Right kidney (tissue), 9 donors: Measurements from ENCODE around the gene ZIC1.
A peak's percentile ranks its signal among the peaks of the same experiment; 100 is the strongest.

Experiments
- DNase-seq: peaks from one replicate; pipeline ENCODE4 v3.0.0-alpha.2; 2016
- long read RNA-seq, 8 donors: transcript quantifications; one replicate each; lab custom pipeline, GENCODE V29; 2026

Gene ZIC1
- long read RNA-seq, donor 1 = 0 reads
- long read RNA-seq, donor 2 = 0 reads
- long read RNA-seq, donor 3 = 0 reads
- long read RNA-seq, donor 4 = 0 reads
- long read RNA-seq, donor 5 = 0 reads
- long read RNA-seq, donor 6 = 0 reads
- long read RNA-seq, donor 7 = 0 reads
- long read RNA-seq, donor 8 = 0 reads

- DNase-seq = peak; percentile 65
These were observed at the start of gene ZIC1 for GRCh38 chr3:147409143-147410115. Gene ZIC1 (plus strand): TSS chr3:147409365. CDS start chr3:147410113, 748 bp downstream.

DNA sequence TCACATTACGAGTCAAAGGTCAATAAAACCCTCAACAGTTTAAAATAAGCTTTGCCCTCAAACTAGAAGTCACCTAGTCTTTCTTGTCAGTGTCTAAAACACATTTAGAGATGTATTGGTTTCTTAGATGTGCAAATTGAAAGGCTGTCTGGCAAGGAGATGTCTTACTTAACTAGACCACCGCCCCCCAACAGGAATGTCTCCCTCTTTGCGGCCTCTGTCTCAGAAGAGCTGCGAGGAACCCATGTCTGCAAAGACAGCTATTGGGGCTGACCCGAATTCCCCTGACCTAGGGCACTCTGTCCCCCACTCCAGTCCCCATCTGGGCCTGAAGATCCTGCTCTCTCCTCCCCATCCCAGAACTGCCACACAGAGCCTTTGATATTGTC, 49.1 kb upstream of the ZIC1 start:
- no peak for DNase-seq

GRCh38 chr3:147360646-147361453, 48.3 kb upstream of the ZIC1 start:
- no peak for DNase-seq

- DNase-seq = no peak
These were observed 47.4 kb upstream of the ZIC1 start for GRCh38 chr3:147361454-147362420.

DNA sequence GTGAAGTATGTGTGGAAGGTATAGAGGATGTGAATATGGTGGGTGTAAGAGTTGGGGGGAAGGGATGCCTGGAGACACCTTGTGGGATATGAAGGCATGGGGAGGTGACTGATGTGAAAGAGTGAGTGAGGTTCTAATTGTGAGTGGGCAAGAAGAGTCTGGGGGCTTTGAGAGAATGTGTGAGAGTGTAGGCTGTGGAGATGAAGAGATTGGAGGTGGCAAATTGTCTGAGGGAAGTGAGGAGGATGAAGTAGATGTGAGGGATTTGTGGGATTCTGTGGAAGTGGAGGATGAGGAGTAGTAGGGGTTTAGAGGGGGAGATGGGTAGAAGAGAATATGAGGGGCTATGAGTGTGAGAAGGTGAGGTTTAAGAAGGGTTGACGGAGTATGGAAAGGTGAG, 44.4 kb upstream of the ZIC1 start:
- DNase-seq = no peak

DNA sequence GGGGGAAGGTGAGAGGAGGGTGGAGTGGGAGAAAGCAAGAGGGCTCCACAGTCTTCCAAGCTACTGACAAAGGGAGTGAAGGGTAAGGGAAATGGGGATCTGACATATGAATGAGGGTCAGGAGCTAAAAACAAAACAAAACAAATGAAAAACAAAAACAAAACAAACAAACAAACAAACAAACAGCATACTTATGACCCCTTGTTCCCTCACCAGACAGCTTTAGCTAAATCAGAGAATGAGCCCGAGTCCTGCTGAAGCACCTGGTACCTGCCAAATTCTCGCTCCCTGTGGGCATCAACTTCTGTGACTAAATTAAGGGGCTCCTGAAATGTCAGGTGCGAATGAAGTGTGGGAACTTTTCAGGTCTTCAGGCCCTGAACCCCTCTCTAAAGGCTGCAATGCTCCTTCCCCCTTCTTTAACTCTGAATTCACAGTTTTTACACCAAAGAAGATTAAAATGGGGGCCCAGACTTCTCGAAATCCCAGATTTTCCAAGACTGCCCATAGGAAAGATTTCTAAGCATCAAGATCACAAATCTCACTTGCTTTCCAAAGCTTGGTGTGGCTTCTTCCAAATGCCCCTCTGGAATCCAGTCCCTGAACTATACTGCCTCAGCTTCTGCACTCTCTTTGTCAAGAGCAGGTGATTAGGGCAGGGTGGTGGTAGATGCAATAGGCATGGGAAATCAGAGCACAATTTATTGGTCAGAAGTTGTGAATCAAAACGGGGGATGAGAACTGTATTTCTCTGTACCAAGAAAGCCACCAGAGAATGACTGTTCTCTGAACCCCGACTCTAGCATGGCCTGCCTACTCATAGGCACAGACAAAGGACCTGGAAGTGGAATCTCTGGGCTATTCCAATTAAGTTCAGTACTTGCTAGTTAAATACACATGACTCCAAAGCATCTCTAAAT, 43.7 kb upstream of the ZIC1 start:
- DNase-seq = no peak

DNA sequence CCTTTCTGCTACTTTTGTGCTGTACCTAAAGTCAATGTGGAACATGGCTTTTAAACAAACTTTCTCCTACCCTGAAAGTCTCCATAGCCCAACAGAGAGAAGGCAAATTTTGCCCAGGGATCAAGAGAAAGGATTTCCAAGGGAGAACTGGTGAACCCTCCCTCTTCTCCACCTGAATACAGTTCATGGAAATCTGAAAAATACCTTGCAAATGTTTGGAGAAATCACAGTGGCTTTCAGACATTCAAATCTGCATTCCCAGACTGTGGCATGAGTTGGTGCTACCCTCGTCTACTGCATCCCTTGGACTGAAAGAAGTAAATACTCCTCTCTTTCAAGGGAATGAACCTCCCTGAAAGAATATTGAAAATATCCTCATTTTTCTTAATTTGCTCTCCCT, 41.5 kb upstream of the ZIC1 start:
- no peak for DNase-seq

GRCh38 chr3:147368151-147368550, 41.0 kb upstream of the ZIC1 start:
- no peak for DNase-seq

GRCh38 chr3:147368561-147369221, 40.5 kb upstream of the ZIC1 start:
- no peak for DNase-seq

GRCh38 chr3:147369231-147369630, 39.9 kb upstream of the ZIC1 start:
- DNase-seq = no peak

GRCh38 chr3:147369661-147370123, 39.5 kb upstream of the ZIC1 start:
- DNase-seq = no peak

DNA sequence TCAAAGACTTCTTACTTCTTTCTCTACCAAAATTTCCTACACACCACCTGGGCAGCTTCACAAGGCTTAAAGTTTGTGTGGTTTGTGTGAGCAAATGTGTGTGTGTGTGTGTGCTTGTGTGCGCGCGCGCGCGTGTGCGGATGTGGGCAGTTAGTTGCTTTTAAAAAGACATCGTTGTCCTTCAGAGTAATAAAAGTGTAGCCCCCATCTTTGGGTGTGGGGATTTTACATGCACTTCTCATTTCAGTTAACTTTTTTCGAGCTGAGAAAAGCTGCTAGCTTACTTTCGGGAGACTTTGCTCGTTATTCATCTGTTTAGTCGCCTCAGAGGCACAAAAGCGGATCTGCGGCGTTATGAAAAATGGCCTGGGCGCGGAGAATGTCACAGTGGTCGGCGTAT, 38.8 kb upstream of the ZIC1 start:
- no peak for DNase-seq

DNA sequence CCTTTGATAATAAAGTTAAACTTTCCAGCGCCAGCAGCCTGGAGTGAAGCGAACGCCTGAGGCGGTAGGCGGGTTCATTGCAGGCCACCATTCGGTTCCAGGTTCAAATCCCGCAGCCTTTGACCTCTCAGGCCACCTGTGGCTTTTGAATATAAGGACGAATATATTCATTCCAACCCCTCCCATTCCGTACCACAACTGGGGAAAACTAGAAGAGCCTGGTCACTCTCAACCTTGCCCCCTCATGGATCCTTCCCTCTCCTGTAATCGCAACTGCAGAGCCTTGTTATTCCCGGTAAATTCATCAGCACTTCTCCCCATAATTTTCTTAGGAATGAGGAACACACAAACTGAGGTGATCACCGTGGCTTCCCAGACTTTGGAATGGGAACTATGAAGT, 38.0 kb upstream of the ZIC1 start:
- no peak for DNase-seq

DNA sequence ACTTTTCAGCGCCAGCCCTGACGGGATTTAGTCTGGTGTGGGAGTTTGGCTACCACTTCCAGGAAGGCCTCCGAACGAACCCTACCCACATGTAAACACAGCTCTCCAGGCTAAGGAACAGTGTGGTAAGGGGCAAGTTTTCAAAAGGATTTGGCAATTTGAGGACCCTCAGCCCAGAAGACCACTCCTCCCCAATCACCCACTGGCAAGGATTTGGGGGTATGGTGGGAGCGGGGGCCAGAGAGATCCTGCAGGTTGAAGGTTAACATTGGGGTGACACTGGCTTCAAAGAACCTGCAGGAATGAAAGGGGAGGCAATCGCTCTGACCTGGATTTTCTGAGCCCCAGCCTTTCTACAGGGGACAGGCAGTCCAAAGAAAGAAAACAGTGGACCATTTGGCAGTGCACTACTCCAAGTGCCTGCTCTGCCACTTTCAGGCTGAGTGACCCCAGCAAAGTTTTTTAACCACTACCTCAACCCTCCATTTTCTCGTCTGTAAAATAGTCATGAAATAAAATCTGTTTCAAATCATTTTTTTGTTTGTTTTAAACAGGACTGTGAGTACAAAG, 37.3 kb upstream of the ZIC1 start:
- no peak for DNase-seq

GRCh38 chr3:147372525-147373027, 36.6 kb upstream of the ZIC1 start:
- DNase-seq = no peak

DNA sequence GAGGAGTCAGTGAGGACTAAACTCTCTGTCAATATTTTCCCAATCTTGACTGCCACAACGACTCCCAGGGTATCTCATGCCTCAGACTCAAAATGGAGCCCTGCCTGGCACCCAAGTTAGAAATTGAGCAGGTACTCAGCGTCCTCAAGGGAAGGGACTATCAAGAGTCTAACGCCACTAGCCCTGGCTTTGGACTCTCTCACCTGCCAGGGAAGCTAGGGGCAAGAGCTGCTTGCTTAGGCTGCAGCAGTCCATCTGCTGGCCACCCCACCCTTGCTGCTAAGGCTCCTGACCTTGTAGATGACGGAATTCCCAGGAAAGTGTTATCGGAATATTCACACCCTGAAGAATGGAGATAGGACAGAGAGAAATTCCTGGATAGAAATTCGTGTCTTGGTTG, 35.9 kb upstream of the ZIC1 start:
- DNase-seq = no peak

GRCh38 chr3:147377412-147378367, 31.5 kb upstream of the ZIC1 start:
- DNase-seq = no peak

DNA sequence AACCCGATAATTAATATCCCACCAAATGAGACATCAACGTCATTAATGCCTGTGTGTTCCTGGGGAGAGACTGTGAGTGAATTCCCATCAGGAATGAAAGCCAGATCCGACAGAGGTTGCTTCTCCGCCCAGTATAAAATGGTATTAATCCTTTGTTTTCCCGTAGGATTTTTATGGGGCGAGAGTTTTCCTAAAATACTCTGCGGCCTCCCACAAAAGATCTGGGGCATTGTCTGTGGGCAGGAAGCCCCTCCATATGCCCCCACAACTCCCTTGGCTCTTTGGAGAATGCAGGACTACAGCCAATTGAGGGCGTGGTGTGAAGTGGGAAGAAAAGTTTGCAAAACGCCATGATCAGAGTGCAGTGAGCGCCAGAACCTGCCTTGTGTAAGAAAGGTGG, 29.5 kb upstream of the ZIC1 start:
- no peak for DNase-seq
